Calu3 (cell line): ENCODE measurements around the gene DCAF6. TPM values are rescaled to one million over a fixed set of nuclear protein-coding genes. Genes with fewer than 3 reads are reported as not detected.

Experiments used
- BruUV-seq: library from RNA; stranded (reverse); fragments of 400-500 nt; replicated peaks from 2 replicates; lab custom pipeline; 2021; lab: Mats Ljungman, UMichigan
- CTCF ChIA-PET: fragments of 300-600 bp; sonication (Branson Sonifier 250); formaldehyde crosslinking; loops from one replicate; lab custom pipeline; 2022; ENCODE audit warnings: antibody characterized with exemption; lab: Charles Lee
- DNase-seq: peaks from one replicate; pipeline ENCODE4 v3.0.0; 2022
- H3K27ac Mint-ChIP-seq: one replicate; pipeline ENCODE4 v1.8.0; 2022; ENCODE audit warnings: mixed read lengths; ENCODE audit not compliant: unreplicated experiment
- H3K27me3 Mint-ChIP-seq: one replicate; pipeline ENCODE4 v1.8.0; 2022; ENCODE audit warnings: mixed read lengths; ENCODE audit not compliant: unreplicated experiment
- H3K36me3 Mint-ChIP-seq: one replicate; pipeline ENCODE4 v1.8.0; 2022; ENCODE audit warnings: mild to moderate bottlenecking, moderate library complexity, mixed read lengths; ENCODE audit not compliant: insufficient read depth, unreplicated experiment
- H3K4me1 Mint-ChIP-seq: one replicate; pipeline ENCODE4 v1.8.0; 2022; ENCODE audit warnings: mild to moderate bottlenecking, low read depth, mixed read lengths; ENCODE audit not compliant: unreplicated experiment
- H3K4me3 Mint-ChIP-seq: one replicate; pipeline ENCODE4 v1.8.0; 2022; ENCODE audit warnings: mild to moderate bottlenecking, low read depth, moderate library complexity, mixed read lengths; ENCODE audit not compliant: unreplicated experiment
- H3K9me3 Mint-ChIP-seq: one replicate; pipeline ENCODE4 v1.8.0; 2022; ENCODE audit warnings: low read depth, mixed read lengths; ENCODE audit not compliant: unreplicated experiment
- intact Hi-C: fragments of 100-400 bp; cut with micrococcal nuclease; formaldehyde crosslinking; loops from one replicate; pipeline ENCODE4 v1.10.0; 2022; ENCODE audit not compliant: unreplicated experiment
- total RNA-seq: library from RNA; stranded (reverse); gene quantifications from 2 replicates; pipeline ENCODE4 v1.2.3, GENCODE V29; 2022
- TF ChIP-seq, protein P1 (sequence below): fragments of 200-600 bp; IDR thresholded peaks from one replicate; pipeline ENCODE4 v1.8.0; 2022; ENCODE audit warnings: antibody characterized with exemption; ENCODE audit not compliant: unreplicated experiment

The DCAF6 gene
- total RNA-seq, 1 experiment from 2014 or later = 64.0 TPM

DNA sequence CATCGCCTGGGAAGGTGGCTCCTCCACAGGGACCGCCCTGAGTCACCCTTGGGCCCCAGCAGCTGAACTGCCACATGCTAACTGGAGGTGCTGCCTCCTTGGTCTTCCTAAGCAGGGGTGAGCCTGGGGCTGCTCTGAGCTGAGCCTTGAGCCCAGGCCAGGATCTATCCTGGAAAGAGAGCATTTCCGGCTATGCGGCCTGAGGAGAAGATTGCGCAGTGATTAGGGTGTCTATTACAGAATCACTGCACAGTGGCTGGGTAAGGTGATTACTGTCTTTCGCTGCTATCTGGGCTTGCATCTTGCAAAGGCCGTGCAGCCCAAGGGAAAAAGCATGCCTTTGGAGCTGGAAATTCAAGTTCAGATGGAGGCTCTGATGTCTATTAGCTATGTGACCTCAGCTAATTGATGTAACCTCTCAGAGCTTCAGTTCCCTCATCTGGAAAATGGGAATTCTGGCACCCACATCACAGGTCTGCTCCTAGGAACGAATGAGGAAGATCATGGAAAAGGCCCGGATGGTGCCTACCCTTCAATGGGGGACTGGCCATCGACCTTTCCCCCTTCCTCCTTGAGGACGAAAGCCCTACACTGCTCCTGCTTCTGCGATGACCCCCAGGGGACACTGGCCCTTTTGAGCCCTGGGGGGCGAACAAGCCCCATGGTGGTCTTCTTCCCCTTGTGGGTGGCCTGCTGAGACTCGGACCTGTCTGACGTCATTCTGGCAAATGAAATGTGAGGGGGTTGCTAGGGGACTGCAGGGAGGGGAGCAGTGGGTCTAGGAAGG, 162.2 kb downstream of the DCAF6 start:
- TF ChIP-seq, protein P1, sequence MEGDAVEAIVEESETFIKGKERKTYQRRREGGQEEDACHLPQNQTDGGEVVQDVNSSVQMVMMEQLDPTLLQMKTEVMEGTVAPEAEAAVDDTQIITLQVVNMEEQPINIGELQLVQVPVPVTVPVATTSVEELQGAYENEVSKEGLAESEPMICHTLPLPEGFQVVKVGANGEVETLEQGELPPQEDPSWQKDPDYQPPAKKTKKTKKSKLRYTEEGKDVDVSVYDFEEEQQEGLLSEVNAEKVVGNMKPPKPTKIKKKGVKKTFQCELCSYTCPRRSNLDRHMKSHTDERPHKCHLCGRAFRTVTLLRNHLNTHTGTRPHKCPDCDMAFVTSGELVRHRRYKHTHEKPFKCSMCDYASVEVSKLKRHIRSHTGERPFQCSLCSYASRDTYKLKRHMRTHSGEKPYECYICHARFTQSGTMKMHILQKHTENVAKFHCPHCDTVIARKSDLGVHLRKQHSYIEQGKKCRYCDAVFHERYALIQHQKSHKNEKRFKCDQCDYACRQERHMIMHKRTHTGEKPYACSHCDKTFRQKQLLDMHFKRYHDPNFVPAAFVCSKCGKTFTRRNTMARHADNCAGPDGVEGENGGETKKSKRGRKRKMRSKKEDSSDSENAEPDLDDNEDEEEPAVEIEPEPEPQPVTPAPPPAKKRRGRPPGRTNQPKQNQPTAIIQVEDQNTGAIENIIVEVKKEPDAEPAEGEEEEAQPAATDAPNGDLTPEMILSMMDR = no peak
- no peak for DNase-seq
- BruUV-seq = no TSS peak
- intact Hi-C loops = no loop called here
- H3K9me3 Mint-ChIP-seq = no peaks in the 10 kb centered on the region
- H3K4me3 Mint-ChIP-seq = no peak overlapping the region
- H3K36me3 Mint-ChIP-seq = no peaks in the 10 kb centered on the region
- H3K27ac Mint-ChIP-seq = no peak overlapping the region
- no peaks in the 10 kb centered on the region for H3K4me1 Mint-ChIP-seq
- no peaks in the 10 kb centered on the region for H3K27me3 Mint-ChIP-seq
- CTCF ChIA-PET = no interaction called here

DNA sequence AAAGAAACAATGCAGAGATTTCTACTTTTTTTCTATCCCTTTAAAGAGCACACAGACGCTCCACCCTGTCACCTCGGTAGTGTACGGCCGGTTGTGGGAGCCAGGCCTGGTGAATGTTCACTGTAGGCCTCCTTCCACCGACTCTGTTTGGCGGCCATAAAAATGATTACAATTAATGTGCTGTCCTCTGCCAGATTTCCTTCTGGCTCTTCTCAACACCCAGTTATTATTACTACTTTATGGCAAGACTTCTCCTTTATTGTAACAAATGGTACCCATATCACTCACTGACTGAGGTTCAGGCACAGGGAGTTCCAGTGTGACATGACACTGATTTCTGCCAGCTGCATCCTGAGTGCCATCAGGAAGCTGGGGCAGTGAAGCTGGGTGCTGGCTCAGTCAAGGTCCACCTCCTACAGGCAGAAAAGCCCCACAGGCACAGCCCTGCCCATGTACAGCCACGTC, 162.9 kb downstream of the DCAF6 start:
- Mint-ChIP-seq H3K4me3 (no peak overlapping the region), H3K27ac (no peak overlapping the region), H3K27me3 (no peaks in the 10 kb centered on the region), H3K9me3 (no peaks in the 10 kb centered on the region), H3K4me1 (no peaks in the 10 kb centered on the region), H3K36me3 (no peaks in the 10 kb centered on the region)
- CTCF ChIA-PET = no interaction called here
- TF ChIP-seq, protein P1 = no peak
- no TSS peak for BruUV-seq
- intact Hi-C loops = no loop called here
- no peak for DNase-seq

DNA sequence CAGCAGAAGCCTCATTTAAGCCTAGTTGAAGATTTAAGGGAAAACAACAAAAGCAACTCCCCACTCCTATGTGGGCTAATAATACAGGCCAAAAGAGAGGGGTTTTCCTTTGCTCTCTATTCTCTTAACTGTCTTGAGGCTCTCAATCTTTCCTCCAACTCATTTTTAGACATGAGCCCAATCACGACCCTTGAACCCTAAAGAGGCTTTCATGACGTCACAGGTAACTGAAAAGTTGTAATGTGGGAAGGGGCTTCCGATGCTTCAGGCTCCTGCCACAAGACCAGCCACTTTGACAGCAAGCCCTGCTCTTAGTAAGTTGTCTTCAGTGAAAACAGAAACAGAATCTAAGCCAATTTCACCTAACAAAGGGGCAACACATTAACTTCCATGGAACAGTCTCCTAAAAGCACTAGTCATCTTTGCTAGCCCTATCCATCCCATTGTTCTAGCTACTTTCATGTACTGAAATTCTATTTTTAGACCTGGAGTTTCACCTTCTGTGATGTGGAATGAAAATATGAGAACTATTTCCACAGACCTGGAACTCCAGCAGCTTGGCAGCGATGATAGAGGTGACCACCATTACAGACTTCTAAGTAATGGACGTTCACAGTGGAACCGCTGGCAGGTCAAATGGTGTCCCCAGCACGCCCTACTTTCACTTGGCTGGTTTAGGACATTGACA, 164.0 kb downstream of the DCAF6 start:
- no peak overlapping the region for H3K27ac Mint-ChIP-seq
- BruUV-seq = no TSS peak
- TF ChIP-seq, protein P1 = no peak
- no peak for DNase-seq
- no peaks in the 10 kb centered on the region for H3K9me3 Mint-ChIP-seq
- H3K36me3 Mint-ChIP-seq = no peaks in the 10 kb centered on the region
- CTCF ChIA-PET = no interaction called here
- H3K4me3 Mint-ChIP-seq = no peak overlapping the region
- no peaks in the 10 kb centered on the region for H3K27me3 Mint-ChIP-seq
- no peaks in the 10 kb centered on the region for H3K4me1 Mint-ChIP-seq
- intact Hi-C loops = no loop called here

DNA sequence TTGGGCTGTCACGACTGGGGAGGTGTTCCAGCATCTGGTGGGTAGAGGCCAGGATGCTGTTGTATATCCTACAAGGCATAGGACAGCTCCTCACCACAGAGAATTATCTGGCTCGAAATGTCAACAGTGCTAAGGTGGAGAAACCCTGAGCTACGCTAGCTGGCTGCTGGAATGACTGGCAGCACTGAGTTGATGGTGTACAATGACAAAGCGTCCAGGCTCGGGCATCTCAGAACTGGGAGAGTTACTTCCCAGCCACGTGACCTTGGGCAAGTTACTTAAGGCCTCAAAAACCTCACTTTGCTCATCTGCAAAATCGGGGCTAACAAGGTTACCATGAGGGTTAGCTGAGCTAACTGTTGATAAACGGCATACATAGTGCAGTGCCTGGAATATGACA, 164.9 kb downstream of the DCAF6 start:
- no peak for DNase-seq
- BruUV-seq = no TSS peak
- Mint-ChIP-seq H3K27ac (no peak overlapping the region), H3K4me3 (no peak overlapping the region), H3K27me3 (no peaks in the 10 kb centered on the region), H3K9me3 (no peaks in the 10 kb centered on the region), H3K36me3 (no peaks in the 10 kb centered on the region), H3K4me1 (no peaks in the 10 kb centered on the region)
- TF ChIP-seq, protein P1 = no peak
- CTCF ChIA-PET = interaction anchor here (0.7 to 1.9 kb wide), 2 partner anchors 19 to 307 kb away, joined by 4 to 6 read pairs; no protein-coding TSS in a partner anchor
- intact Hi-C loops = no loop called here
